SKM-1 (cell line): ENCODE measurements around the gene KRTAP10-3.
"Not testable (repeated sequence)": the region's sequence is repeated elsewhere in the genome, so short reads cannot be mapped to it uniquely, and the experiment has no call there.

Experiments used
- DNase-seq: peaks from one replicate; lab custom pipeline; 2025; ENCODE audit not compliant: unreplicated experiment; lab: John Stamatoyannopoulos, UW

KRTAP10-3 gene

DNA sequence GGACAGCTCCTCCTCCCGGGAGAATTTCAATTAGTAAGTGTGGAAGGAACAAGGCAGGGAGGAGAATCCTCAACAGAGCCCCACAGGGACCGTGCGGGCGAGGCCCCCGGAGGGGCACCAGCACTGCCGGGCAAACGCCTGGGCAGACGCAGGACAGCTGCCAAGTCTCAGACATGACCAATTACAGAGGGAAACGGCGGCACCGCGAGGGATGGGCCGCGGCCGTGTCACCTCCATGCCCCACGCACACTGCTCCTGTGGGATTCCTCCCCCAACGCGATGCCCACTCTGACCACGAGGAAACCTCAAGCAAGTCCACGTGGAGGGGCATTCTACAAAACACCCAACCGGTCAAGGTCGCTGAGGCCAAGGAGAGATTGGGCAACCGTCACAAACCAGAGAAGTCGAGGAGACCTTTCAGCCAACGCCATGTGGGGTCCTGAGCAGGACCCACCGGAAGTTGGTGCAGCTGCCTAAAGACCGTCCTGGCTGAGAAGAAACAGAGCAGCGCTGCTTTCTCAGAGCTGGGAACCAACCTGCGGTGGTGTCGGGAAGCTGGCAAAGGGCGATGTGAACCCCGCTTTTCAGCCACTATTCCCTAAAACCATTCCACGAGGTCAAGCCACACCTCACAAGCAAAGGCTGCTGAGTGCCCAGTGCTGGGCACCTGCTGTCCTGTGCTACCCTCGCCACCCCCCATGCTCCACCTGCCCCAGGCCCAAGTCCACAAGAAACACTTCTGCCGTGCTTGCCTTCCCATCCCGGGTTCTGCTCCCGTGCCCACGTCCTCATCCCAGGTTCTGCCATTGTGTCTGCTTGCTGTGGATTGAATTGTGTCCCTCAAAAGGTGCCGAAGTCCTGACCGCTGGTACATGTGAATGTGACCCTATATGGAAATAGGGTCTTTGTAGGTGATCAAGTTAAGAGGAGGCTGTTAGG, 13.5 kb upstream of the KRTAP10-3 start:
- DNase-seq = no peak

DNA sequence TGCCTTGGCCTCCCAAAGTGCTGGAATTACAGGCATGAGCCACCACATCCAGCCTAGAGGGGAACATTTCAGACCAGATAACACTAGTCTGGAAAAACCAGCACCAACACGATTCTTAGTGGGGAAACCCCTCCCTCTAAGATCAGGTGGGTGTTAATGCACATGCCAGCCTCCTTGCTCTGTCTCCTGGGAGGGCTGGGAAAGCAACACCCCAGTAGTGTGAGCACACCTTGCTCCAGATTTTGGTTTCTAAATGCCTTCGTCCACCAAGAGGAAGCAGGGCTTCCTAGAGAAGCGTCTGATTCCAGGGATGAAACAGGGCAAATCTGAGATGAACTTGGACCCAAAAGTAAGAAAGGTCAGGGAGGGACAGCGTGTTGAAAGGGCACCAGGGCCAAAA, 12.7 kb upstream of the KRTAP10-3 start:
- DNase-seq = no peak

DNA sequence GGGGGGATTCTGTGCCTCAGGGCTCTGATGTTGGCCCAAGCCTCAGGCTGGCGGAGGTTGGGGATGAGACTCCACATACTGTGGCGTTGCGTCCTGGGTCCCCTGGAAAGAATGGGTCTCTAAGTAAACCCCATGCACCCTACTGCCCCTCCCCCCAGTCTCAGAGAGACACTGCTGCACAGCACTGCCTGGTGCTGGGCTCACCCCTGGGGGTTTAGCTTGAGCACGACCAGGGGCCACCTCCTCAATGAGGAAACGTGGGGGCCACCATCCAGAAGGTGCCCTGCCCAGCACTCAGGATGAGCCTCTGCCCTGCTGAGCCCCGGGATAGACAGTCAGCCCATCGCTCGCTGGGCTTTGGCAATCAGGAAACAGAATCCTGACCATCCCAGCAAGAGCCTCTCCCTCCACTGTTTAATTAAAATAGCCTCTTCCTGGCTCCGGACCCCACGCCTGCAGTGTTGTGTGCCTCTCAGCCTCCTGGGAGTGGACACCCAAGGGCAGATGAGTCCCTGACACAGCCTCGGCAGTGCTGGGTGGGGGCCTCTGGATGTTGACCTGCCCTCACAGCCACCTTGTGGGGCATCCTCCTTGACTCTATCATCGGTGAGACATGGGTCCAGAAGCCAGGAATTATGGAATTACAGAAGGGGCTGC, 11.4 kb upstream of the KRTAP10-3 start:
- DNase-seq = no peak

DNA sequence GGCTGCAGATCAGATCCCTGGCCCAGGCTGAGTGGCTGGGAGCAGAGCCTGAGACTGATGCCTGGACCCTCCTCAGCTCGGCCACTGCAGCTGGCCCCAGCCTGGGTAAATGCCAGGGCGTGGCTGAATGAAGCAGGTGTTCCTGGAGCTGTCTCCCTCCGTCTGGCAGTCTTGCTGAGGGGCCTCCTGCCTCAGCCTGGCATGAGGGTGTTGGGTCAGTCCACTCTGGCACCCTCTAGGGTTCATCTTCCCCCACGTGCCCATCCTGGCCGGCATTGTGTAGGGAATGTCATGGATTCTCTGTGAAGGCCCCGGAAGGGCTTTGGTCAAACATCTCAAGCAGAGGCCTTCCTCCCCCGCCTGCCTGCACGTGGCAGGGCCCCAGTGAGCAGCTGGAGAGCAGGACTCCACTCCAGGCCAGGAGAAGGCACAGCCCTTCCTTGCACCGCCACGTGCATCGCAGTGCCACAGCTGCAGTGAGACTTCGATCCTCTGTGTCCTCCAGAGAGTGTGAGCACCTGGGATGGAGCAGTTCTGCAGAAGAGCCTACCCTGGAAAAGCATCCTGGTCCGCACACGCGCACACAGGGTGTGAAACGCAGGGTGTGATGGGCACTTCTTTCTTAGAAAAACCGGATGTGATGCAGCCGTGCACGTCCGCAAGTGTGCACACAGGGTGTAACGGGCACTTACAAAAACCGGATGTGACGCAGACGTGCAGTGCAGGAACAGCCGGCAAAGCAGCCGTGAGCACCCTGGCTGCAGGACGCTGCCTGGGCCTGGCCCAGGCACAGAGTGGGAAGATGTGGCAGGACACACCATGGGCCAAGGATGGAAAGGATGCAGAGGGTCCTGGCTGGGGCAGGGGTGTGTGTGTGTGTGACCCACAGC, 10.3 kb upstream of the KRTAP10-3 start:
- DNase-seq = no peak

DNA sequence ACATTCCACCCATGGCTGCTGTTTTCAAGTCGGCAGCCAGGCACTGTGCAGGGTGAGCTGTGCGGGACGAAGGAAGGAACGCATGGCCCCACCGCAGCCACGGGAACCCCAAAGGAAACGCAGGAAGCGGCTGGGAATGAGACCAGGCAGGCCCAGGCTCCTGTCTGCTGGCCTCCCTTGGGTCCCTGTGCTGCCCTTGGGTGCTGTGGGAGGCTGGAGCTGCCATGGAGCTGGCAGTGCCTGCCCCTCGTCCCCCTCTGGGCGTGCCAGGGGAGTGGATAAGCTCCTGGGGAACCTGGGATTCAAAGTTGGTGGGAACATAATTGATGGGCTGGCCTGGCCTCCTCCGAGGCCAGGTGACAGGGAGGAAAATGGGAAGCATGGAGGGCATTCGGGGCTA, 9.7 kb upstream of the KRTAP10-3 start:
- DNase-seq = no peak

DNA sequence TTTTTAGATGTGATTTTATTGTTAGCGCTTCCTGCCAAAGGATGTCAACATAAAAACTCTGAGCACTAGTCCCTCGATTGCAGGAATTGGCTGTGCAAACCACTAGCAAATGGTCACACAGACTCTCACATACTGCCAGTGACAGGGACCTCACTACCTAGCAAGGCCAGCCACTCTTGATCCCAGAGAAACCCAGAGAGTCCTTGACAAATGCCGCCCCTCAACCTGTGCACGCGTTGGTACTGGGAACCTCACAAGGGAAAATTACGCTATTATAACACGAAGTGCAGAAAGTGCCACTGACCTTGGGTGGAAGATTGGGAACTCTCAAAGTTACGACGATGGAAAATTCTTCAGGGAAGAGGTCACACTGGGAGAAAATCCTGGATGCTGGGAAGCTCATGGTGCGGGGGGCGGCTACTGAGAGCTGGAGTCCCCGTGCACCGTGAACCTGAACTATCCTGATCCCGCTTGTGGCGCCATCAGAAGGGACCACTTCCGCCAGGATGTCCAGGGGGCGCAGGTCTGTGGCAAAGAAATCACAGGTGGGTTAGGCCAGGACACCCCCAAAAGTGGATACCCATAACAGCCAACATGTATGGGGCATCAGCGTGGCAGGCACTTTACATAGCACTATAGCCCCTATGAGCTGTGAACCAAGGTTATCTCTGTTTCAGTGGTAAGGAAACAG, 9.0 kb upstream of the KRTAP10-3 start:
- DNase-seq = no peak

DNA sequence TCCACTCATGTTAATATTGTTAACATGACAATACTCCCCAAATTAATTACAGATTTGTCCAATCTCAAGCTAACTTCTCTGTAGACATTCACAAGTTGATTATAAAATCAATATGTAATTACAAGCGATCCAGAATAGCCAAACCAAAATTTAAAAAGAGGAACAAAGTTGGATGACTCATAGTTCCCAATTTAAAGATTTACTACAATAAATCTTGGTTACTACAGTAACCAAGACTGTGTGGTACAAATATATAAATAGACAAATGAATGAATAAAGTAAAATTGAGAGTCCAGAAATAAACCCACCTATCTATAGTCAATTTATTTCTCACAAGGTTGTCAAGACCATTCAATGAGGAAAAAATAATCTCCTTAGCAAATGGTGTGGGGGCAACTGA, 7.8 kb upstream of the KRTAP10-3 start:
- DNase-seq = no peak

DNA sequence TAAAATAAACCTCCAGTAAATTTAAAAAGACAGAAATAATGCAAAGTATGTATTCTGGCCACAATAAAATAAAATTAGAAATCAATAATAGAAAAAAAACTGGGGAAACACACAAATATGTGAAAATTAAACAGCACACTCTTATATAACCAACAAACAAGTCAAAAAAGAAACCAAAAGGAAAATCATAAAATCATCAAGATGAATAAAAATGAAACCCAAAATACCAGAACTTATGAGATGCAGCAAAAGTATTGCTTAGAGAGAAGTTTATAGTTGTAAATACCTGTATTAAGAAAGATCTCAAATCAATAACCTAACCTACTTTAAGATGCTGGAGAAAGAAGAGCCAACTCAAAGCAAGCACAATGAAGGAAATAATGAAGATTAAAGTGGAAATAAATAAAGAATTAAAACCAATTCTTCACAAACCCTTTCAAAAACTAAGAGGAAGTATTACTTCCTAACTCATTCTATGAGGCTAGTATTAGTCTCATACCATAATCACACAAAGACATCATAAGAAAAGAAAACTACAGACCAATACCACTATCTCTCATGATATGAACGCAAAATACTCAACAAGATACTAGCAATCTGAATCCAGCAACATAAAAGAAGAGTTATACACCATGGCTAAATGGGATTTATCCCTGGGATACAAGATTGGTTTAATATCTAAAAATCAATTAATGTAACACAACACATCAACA, 6.4 kb upstream of the KRTAP10-3 start:
- no peak for DNase-seq

DNA sequence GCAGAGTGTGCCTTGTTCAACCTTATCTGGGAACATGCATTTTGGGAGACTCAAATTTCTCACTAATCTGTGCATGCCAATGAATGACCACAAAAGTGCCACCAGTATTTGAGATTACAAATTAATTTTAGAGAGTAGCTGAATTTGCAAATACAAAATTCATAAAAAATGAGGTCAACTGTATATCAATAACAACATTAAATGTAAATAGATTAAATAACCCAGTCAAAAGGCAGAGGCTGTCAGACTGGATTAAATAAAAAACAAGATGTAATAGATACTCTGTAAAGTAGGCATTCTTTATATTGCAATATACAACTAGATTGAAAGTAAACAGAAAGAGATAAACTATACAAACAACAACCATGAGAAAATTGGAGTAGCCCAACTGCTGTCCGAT, 5.5 kb upstream of the KRTAP10-3 start:
- DNase-seq = no peak

DNA sequence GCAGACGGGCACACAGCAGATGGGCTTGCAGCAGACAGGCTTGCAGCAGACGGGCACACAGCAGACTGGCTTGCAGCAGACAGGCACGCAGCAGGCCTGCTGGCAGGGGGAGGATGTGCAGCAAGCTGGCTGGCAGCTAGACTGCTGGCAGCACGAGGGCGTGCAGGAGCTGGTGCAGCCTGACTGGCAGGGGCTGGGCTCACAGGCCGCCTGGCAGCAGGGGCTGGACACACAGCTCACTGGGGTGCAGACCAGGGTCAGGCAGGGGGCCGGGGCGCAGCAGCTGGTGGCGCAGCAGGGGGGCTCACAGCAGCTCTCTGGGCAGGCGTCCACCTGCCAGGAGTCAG, 293 bp downstream of the KRTAP10-3 start:
- not testable (repeated sequence) for DNase-seq

DNA sequence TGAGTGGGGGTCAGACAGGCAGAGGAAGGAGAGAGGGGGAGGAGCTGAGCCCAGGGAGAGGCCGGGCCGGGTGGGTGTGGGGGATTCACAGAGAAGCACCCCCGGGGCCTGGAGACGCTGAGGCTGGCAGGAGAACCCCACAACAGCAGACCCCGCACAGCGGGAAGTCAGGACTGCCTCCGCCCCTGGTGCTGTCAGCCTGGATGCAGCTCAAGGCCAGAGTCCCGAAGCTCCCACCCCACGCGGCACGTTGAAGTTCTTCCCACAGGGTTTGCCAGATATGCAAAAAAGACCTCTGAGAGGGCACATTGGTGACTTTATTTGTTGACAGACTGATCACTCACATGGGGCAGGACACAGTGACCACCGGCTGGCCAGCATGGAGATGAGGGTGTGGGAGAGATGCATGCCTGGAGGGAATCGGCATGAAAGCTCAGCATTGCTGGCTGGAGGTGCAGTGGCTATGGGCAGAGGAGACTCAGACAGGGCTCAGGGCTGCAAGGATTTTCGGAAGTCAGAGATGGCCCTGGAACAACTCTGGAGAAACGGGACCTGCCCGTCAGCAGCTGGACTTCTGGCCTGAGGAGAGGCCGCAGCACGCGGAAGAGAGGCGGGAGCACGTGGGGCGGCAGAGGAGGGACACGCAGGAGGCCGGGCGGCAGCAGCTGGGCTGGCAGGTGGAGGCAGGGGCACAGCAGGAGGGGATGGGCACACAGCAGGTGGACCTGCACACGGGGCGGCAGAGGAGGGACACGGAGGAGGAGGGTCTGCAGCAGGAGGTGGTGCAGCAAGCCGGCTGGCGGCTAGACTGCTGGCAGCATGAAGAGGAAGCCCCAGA, 885 bp downstream of the KRTAP10-3 start:
- DNase-seq = no peak

DNA sequence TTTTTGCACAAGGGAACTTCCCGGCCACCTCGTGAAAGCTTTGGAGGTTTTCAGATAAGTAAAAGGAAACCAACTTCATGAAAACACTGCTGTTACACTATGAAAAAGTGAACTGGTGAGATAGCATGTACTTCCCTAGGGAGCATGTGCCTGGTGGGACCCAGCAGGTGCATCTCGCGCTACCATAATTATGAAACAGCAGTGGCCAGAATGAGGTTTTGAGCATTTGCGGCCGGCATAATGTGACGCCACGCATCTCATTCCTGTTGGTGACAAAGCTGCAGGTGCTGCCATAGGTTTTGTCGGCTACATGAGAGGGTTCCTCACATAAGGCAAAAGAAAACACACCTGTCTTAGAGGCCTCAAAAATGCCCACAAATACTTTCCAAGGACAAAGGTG, 1.7 kb downstream of the KRTAP10-3 start:
- DNase-seq = no peak

DNA sequence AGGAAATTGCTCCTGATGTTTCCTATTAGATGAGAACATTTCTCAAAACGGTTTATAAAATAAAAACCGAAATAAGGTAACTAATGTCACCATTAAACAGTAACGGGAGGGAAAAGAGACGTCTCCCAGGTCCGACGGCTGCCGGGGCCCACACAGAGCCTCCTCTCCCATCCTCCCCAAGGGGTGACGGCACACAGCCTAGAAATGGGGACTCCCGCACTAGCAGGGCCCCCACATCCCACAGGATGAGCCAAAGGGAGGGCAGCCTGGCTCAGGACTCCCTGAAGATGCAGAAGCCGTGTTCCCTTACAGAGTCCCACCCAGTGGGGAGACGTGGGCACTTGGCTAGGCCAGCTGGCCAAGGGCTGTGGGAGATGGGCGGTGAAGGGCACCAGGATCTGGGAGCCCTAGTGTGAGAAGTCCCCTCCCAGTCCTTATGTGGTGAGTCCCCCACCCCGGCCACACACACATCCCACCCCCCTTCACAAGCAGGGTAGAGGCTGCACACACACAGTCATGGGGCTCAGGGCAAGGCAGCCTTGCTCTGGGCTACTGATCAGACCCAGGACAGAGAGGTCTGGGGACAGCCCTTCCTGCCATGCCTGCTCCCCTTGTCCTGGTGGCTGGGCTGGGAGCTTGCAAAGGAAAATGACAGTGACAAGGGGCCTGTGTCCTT, 3.3 kb downstream of the KRTAP10-3 start:
- DNase-seq = no peak

DNA sequence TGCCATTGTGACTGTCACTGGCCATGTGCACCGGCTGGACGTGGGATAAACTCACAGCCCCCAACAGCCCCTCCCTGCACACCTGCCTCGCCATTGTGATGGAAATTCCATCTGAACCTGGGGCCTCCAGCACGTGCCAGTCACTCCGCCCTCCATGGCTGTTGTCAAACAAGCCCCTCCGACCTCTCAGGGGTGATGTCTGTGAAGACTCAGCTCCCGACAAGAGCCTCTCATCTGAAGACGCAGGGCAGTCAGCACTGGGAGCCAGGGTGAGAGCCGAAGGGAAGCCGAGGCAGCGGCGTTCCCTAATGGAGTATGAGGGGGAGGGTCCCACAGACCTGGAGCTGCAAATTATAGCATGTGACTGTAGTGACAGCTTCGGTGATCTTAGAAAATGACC, 5.9 kb downstream of the KRTAP10-3 start:
- no peak for DNase-seq

DNA sequence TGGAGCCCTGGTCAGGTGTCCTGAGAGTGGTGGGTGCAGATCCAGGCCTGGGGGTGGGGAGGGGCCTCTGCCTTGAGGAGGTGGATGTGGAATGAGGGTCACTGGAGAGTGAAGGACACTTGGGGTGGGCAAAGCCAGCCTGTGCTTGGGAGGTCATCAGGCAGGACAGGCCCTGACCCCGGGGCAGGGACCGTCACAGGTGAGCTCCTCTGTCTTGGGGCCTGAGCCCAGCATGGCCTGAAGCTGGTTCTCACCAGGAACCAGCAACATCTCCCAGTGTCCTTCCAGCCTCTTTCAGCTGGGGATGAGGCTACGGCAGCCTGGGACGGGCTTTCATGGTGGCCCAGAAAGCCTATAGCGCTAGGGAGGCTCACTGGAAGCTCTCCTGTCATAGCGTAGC, 6.5 kb downstream of the KRTAP10-3 start:
- no peak for DNase-seq

DNA sequence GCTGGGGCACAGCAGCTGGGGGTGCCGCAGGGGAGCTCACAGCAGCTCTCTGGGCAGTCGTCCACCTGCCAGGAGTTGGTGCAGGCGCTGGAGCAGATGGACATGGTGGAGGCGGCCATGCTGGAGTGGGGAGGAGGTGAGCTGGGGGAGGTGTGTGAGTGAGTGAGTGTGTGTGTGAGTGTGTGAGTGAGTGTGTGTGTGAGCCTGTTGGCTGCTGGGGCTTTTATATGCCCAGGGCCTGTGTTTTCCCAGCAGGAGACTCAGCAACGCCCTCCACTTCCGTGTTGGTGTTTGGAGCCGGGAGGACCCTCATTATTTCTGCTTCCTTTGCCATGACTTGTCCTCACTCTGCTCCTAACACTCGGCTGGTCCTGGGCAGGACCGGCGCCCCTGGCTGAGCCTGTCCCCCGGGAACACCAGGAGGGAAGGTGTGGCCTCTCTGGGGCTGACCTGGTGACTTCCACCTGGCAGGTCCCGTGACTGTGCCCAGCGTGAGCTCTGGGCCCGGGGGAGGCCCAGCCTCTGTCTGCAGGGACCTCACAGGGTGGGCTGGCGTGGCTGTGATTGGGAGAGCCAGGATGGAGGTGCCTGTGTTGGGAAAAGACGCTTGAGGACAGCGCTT, 7.1 kb downstream of the KRTAP10-3 start, which contains the start of gene KRTAP10-2:
KRTAP10-2 (minus strand) TSS at position 166 of the 622 bp plus-strand sequence; CDS start at position 119, 47 bp downstream.
- DNase-seq = no peak

DNA sequence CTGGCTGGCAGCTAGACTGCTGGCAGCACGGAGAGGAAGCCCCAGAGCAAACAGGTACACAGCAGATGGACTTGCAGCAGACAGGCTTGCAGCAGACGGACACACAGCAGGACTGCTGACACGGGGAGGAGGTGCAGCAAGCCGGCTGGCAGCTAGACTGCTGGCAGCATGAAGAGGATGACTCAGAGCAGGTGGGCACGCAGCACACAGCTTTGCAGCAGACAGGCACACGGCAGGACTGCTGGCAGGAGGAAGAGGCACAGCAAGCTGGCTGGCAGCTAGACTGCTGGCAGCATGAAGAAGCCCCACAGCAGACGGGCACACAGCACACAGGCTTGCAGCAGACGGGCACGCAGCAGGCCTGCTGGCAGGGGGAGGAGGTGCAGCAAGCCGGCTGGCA, 7.8 kb downstream of the KRTAP10-3 start:
- DNase-seq = no peak

DNA sequence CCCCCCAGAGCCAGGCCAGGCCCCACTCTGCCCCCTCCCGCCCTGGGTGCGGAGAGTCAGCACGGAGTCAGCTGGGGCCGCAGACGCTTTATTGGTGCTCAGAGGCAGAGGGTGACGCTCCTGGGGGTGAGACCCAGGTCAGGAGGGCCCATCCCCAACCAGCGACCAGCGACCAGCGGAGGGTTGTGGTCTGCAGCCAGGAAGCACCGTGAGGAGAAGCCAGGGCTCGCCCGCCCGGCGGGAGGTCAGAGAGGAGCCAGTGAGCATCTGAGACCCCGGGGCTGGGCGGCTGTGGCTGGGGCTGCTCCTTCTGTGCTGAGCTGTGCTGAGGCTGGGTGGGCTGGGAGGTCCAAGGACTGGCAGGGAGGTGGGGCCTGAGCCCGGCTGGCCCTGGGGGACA, 8.3 kb downstream of the KRTAP10-3 start:
- DNase-seq = not testable (repeated sequence)
